OCI-LY7 (cell line): ENCODE data around the gene ATP6V0B.

Source experiments
- EZH2phosphoT487 ChIP-seq: fragments of 200-600 bp; sonication (generic); IDR thresholded peaks from 2 replicates; pipeline ENCODE4 v1.6.1; 2018; ENCODE audit warnings: low read depth, borderline replicate concordance, mild to moderate bottlenecking, mixed run types, antibody characterized with exemption, low read length, moderate library complexity, mixed read lengths
- TF ChIP-seq, protein P1 (sequence below): fragments of 200-600 bp; sonication (generic); conservative IDR thresholded peaks from 2 replicates; pipeline ENCODE4 v1.5.1; 2014; ENCODE audit warnings: mild to moderate bottlenecking, antibody characterized with exemption, low read length, moderate library complexity, mixed read lengths

DNA sequence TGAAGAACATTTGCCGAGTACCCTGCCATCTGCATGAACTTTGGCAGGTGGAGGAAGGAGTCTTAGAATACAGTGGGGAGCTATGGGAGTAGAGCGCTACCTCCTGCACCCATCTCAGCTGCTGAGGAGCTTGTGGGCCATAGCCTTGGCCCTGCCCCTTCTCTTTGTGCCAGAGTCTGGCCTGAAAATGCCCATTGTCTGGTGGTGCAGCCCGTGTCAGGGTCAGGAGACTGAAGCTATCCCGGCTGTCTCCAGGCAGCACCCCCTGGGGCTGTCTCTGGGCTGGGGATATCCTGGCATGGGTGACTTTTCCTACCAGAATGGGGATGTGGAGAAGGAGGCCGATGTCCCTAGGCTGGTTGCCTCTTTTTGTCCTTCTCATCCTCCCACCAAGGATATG, 20.7 kb upstream of the ATP6V0B start:
- TF ChIP-seq EZH2phosphoT487 = no peak
- TF ChIP-seq, protein P1, sequence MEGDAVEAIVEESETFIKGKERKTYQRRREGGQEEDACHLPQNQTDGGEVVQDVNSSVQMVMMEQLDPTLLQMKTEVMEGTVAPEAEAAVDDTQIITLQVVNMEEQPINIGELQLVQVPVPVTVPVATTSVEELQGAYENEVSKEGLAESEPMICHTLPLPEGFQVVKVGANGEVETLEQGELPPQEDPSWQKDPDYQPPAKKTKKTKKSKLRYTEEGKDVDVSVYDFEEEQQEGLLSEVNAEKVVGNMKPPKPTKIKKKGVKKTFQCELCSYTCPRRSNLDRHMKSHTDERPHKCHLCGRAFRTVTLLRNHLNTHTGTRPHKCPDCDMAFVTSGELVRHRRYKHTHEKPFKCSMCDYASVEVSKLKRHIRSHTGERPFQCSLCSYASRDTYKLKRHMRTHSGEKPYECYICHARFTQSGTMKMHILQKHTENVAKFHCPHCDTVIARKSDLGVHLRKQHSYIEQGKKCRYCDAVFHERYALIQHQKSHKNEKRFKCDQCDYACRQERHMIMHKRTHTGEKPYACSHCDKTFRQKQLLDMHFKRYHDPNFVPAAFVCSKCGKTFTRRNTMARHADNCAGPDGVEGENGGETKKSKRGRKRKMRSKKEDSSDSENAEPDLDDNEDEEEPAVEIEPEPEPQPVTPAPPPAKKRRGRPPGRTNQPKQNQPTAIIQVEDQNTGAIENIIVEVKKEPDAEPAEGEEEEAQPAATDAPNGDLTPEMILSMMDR = no peak
